Neural progenitor cell (in vitro differentiated cells): Measurements from ENCODE around the gene RFX8. TPM values are rescaled to one million over a fixed set of nuclear protein-coding genes. Genes with fewer than 3 reads are reported as not detected.
A peak's percentile ranks its signal among the peaks of the same experiment; 100 is the strongest.

ENCODE experiments used
- DNase-seq: peaks from one replicate; pipeline ENCODE4 v3.0.0-alpha.2; 2016; ENCODE audit warnings: low spot score
- H2AFZ ChIP-seq: fragments of 200-600 bp; sonication (generic); replicated peaks from 2 replicates; pipeline ENCODE4 v1.6.1; 2016; ENCODE audit warnings: antibody characterized with exemption
- H3F3A ChIP-seq: fragments of 200-600 bp; sonication (generic); 2 replicates; pipeline ENCODE4 v1.6.1; 2016; ENCODE audit warnings: antibody characterized with exemption, low read depth
- H3K27ac ChIP-seq: fragments of 200-600 bp; sonication (generic); 2 replicates; pipeline ENCODE4 v1.5.1; 2016; ENCODE audit warnings: mild to moderate bottlenecking
- H3K27me3 ChIP-seq: fragments of 200-600 bp; sonication (generic); 2 replicates; pipeline ENCODE4 v1.6.1; 2016; ENCODE audit warnings: mild to moderate bottlenecking, moderate library complexity
- H3K36me3 ChIP-seq: fragments of 200-600 bp; sonication (generic); 2 replicates; pipeline ENCODE4 v1.5.1; 2016
- H3K4me1 ChIP-seq: fragments of 200-600 bp; sonication (generic); 2 replicates; pipeline ENCODE4 v1.6.1; 2016; ENCODE audit warnings: mixed run types
- H3K4me2 ChIP-seq: fragments of 200-600 bp; sonication (generic); 2 replicates; pipeline ENCODE4 v1.6.1; 2016
- H3K4me3 ChIP-seq: fragments of 200-600 bp; sonication (generic); 2 replicates; pipeline ENCODE4 v1.5.1; 2016
- H3K79me2 ChIP-seq: fragments of 200-600 bp; sonication (generic); 2 replicates; pipeline ENCODE4 v1.6.1; 2016; ENCODE audit warnings: low read depth
- H3K9ac ChIP-seq: fragments of 200-600 bp; sonication (generic); 2 replicates; pipeline ENCODE4 v1.6.1; 2016
- H3K9me3 ChIP-seq: fragments of 200-600 bp; sonication (generic); 2 replicates; pipeline ENCODE4 v1.5.1; 2016; ENCODE audit warnings: low read depth
- H4K20me1 ChIP-seq: fragments of 200-600 bp; sonication (generic); 2 replicates; pipeline ENCODE4 v1.6.1; 2016; ENCODE audit warnings: low read depth
- H3K27ac Mint-ChIP-seq: 3 replicates; pipeline ENCODE4 v1.8.0; 2021; ENCODE audit warnings: mixed read lengths
- H3K27me3 Mint-ChIP-seq: 2 replicates; pipeline ENCODE4 v1.8.0; 2022; ENCODE audit warnings: low read depth, mild to moderate bottlenecking, inconsistent platforms, moderate library complexity, mixed read lengths; ENCODE audit not compliant: insufficient read depth
- H3K36me3 Mint-ChIP-seq: 3 replicates; pipeline ENCODE4 v1.8.0; 2021; ENCODE audit warnings: mixed read lengths
- H3K4me1 Mint-ChIP-seq: 3 replicates; pipeline ENCODE4 v1.8.0; 2021; ENCODE audit warnings: mixed read lengths
- H3K4me3 Mint-ChIP-seq: 3 replicates; pipeline ENCODE4 v1.8.0; 2021; ENCODE audit warnings: mild to moderate bottlenecking, moderate library complexity, mixed read lengths
- H3K9me3 Mint-ChIP-seq: 3 replicates; pipeline ENCODE4 v1.8.0; 2020; ENCODE audit warnings: mixed read lengths
- EZH2 ChIP-seq: fragments of 200-600 bp; sonication (generic); IDR thresholded peaks from 2 replicates; pipeline ENCODE4 v1.6.1; 2017; ENCODE audit warnings: antibody characterized with exemption, mild to moderate bottlenecking, moderate library complexity
- EZH2phosphoT487 ChIP-seq: fragments of 200-600 bp; sonication (generic); IDR thresholded peaks from 2 replicates; pipeline ENCODE4 v1.6.1; 2017; ENCODE audit warnings: antibody characterized with exemption
- total RNA-seq: library from RNA; depleted of rRNA; stranded (reverse); fragments of >200 nt; gene quantifications from 2 replicates; pipeline ENCODE4 v1.2.3, GENCODE V29; 2015; ENCODE audit warnings: low replicate concordance
- TF ChIP-seq, protein P1 (sequence below): fragments of 200-600 bp; sonication (generic); IDR thresholded peaks from 2 replicates; pipeline ENCODE4 v1.5.1; 2017; ENCODE audit warnings: antibody characterized with exemption, mild to moderate bottlenecking

RFX8 gene
- total RNA-seq, 1 donor from 2014 or later = 0.37 TPM

GRCh38 chr2:101496279-101496678 lies 21.4 kb upstream of the RFX8 start:
- peaks cover 2% of the 10 kb centered on the region for H3K9me3 Mint-ChIP-seq
- H3K27ac Mint-ChIP-seq = no peak overlapping the region
- no peaks in the 10 kb centered on the region for H3F3A ChIP-seq

DNA sequence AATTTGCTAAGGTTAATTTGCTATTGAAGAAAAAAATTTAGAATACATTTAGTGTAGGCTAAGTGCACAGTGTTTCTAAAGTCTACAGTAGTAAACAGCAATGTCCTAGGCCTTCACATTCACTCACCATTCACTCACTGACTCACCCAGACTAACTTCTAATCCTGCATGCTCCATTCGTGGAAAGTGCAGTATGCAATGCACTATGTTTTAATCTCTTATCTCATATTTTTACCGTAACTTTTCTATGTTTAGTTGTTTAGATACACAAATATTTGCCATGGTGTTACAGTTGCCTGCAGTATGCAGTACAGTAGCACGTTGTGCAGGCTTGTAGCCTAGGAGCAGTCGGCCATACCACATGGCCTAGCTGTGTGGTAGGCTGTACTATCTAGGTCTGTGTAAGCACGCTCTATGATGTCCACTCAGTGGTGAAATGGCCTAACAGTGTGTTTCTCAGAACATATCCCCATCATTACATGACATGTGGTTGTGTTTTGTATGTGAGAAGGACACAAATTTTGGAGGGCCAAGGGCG lies 18.1 kb upstream of the RFX8 start:
- H3K27me3 ChIP-seq = no peaks in the 10 kb centered on the region
- no peak for TF ChIP-seq EZH2phosphoT487
- TF ChIP-seq, protein P1, sequence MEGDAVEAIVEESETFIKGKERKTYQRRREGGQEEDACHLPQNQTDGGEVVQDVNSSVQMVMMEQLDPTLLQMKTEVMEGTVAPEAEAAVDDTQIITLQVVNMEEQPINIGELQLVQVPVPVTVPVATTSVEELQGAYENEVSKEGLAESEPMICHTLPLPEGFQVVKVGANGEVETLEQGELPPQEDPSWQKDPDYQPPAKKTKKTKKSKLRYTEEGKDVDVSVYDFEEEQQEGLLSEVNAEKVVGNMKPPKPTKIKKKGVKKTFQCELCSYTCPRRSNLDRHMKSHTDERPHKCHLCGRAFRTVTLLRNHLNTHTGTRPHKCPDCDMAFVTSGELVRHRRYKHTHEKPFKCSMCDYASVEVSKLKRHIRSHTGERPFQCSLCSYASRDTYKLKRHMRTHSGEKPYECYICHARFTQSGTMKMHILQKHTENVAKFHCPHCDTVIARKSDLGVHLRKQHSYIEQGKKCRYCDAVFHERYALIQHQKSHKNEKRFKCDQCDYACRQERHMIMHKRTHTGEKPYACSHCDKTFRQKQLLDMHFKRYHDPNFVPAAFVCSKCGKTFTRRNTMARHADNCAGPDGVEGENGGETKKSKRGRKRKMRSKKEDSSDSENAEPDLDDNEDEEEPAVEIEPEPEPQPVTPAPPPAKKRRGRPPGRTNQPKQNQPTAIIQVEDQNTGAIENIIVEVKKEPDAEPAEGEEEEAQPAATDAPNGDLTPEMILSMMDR = no peak
- TF ChIP-seq EZH2 = no peak
- Mint-ChIP-seq H3K4me1 (peaks cover 16% of the 10 kb centered on the region), H3K36me3 (no peaks in the 10 kb centered on the region), H3K9me3 (peaks cover 8% of the 10 kb centered on the region), H3K27ac (no peak overlapping the region), H3K27me3 (peaks cover 18% of the 10 kb centered on the region), H3K4me3 (no peak overlapping the region)
- no peak overlapping the region for H3K9ac ChIP-seq
- no peak overlapping the region for H3K4me3 ChIP-seq
- no peaks in the 10 kb centered on the region for H3F3A ChIP-seq
- H3K79me2 ChIP-seq = no peaks in the 10 kb centered on the region
- no peaks in the 10 kb centered on the region for H3K9me3 ChIP-seq
- H3K4me1 ChIP-seq = peaks cover 8% of the 10 kb centered on the region
- no peak overlapping the region for H3K4me2 ChIP-seq
- H4K20me1 ChIP-seq = no peaks in the 10 kb centered on the region
- H2AFZ ChIP-seq = no peak overlapping the region
- no peak for DNase-seq
- H3K36me3 ChIP-seq = no peaks in the 10 kb centered on the region
- H3K27ac ChIP-seq = no peak overlapping the region

More at GRCh38 chr2:101496279-101496678, 21.4 kb upstream of the RFX8 start:
- DNase-seq = peak; percentile 30
- no peak overlapping the region for H3K27ac ChIP-seq
- peaks cover 14% of the 10 kb centered on the region for H3K4me1 Mint-ChIP-seq
- no peak overlapping the region for H3K9ac ChIP-seq
- H3K36me3 Mint-ChIP-seq = no peaks in the 10 kb centered on the region
- H4K20me1 ChIP-seq = no peaks in the 10 kb centered on the region
- no peaks in the 10 kb centered on the region for H3K9me3 ChIP-seq
- H3K27me3 Mint-ChIP-seq = peaks cover 8% of the 10 kb centered on the region
- no peaks in the 10 kb centered on the region for H3K79me2 ChIP-seq
- TF ChIP-seq EZH2phosphoT487 = no peak
- TF ChIP-seq EZH2 = no peak
- TF ChIP-seq, protein P1 = no peak
- no peaks in the 10 kb centered on the region for H3K36me3 ChIP-seq
- H3K4me3 Mint-ChIP-seq = no peak overlapping the region
- no peak overlapping the region for H3K4me3 ChIP-seq
- H3K27me3 ChIP-seq = no peaks in the 10 kb centered on the region
- H3K4me1 ChIP-seq = peaks cover 4% of the 10 kb centered on the region
- no peak overlapping the region for H2AFZ ChIP-seq
- peak overlapping the region; percentile 2 for H3K4me2 ChIP-seq

- no peaks in the 10 kb centered on the region for H3K36me3 ChIP-seq
- H3K27ac Mint-ChIP-seq = no peak overlapping the region
- H3K4me2 ChIP-seq = no peak overlapping the region
- no peaks in the 10 kb centered on the region for H4K20me1 ChIP-seq
- H3K27me3 ChIP-seq = no peaks in the 10 kb centered on the region
- peaks cover 20% of the 10 kb centered on the region for H3K27me3 Mint-ChIP-seq
- no peaks in the 10 kb centered on the region for H3K79me2 ChIP-seq
- H3K27ac ChIP-seq = no peak overlapping the region
- no peaks in the 10 kb centered on the region for H3F3A ChIP-seq
- H3K4me3 ChIP-seq = no peak overlapping the region
- no peak overlapping the region for H2AFZ ChIP-seq
- no peak for DNase-seq
- H3K9ac ChIP-seq = no peak overlapping the region
- H3K4me1 ChIP-seq = peaks cover 4% of the 10 kb centered on the region
- peaks cover 11% of the 10 kb centered on the region for H3K9me3 Mint-ChIP-seq
- TF ChIP-seq EZH2phosphoT487 (no peak), EZH2 (no peak)
- TF ChIP-seq, protein P1 = no peak
- no peaks in the 10 kb centered on the region for H3K36me3 Mint-ChIP-seq
- no peak overlapping the region for H3K4me3 Mint-ChIP-seq
- H3K4me1 Mint-ChIP-seq = peaks cover 16% of the 10 kb centered on the region
- no peaks in the 10 kb centered on the region for H3K9me3 ChIP-seq
These were observed 12.1 kb upstream of the RFX8 start for GRCh38 chr2:101486994-101487393.
